Fibroblast of pulmonary artery (primary cell): ENCODE measurements around the gene CDT1.

Source experiments
- DNase-seq: peaks from one replicate; pipeline ENCODE4 v3.0.0-alpha.2; 2010; ENCODE audit warnings: low read depth
- H3K4me3 ChIP-seq: replicated peaks from 2 replicates; pipeline ENCODE4 v1.5.1; 2011; ENCODE audit warnings: low read depth, mild to moderate bottlenecking, control low read depth, low read length, moderate library complexity
- TF ChIP-seq, protein P1 (sequence below): IDR thresholded peaks from 2 replicates; pipeline ENCODE4 v1.5.1; 2011; ENCODE audit warnings: mild to moderate bottlenecking, control low read depth, low read length, inconsistent platforms; ENCODE audit errors: missing control alignments

Gene CDT1

DNA sequence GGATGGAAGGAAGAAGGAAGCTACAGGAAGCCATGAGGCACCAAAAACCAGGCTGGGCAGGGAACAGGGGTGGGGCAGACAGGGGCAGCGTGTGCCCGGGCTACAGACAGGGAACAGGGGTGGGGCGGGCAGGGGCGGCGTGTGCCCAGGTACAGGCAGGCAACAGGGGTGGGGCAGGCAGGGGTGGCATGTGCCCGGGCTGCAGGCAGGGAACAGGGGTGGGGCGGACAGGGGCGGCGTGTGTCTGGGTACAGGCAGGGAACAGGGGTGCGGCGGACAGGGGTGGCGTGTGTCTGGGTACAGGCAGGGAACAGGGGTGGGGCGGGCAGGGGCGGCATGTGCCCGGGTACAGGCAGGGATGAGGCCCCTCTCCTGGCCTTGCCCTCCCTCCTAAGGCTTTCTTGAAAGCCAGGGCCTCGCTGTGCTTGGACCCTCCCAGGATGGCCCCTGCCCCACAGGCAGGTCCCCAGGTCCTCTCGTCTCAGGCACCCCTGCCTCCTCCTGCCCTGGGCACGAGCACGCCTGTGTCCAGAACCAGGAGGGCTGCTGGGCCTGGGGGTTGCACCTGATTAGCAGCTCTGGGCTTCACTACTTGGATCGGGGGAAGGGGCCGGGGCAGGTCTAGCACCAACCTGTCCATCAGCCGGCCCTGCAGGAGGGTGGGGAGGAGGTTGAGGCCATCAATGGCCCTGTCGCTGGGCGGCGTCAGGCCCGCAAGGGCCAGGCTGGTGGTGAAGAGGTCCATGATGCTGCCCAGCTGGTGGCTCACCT lies 22.7 kb downstream of the CDT1 start:
- no peak overlapping the region for H3K4me3 ChIP-seq
- TF ChIP-seq, protein P1, sequence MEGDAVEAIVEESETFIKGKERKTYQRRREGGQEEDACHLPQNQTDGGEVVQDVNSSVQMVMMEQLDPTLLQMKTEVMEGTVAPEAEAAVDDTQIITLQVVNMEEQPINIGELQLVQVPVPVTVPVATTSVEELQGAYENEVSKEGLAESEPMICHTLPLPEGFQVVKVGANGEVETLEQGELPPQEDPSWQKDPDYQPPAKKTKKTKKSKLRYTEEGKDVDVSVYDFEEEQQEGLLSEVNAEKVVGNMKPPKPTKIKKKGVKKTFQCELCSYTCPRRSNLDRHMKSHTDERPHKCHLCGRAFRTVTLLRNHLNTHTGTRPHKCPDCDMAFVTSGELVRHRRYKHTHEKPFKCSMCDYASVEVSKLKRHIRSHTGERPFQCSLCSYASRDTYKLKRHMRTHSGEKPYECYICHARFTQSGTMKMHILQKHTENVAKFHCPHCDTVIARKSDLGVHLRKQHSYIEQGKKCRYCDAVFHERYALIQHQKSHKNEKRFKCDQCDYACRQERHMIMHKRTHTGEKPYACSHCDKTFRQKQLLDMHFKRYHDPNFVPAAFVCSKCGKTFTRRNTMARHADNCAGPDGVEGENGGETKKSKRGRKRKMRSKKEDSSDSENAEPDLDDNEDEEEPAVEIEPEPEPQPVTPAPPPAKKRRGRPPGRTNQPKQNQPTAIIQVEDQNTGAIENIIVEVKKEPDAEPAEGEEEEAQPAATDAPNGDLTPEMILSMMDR: no peak
- DNase-seq: no peak

- DNase-seq: no peak
- TF ChIP-seq, protein P1: no peak
- H3K4me3 ChIP-seq: no peak overlapping the region
These were observed 24.1 kb downstream of the CDT1 start for GRCh38 chr16:88827727-88828126.

DNA sequence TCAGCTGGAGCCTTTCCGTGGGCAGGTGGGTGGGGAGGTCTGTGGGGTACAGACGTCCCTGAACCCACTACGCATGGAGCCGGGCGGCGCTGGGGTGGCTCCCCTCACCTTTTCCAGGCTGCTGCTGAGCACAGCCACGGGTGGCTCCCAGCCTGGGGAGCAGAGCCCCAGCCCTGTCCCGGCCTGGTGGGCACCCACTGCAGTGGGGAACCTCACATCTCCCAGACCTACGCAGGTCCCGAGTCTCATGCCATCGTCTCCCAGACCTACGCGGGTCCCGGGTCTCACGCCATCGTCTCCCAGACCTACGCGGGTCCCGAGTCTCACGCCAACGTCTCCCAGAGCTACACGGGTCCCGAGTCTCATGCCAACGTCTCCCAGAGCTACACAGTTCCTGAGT lies 25.1 kb downstream of the CDT1 start:
- no peak for DNase-seq
- TF ChIP-seq, protein P1: no peak
- H3K4me3 ChIP-seq: no peak overlapping the region

DNA sequence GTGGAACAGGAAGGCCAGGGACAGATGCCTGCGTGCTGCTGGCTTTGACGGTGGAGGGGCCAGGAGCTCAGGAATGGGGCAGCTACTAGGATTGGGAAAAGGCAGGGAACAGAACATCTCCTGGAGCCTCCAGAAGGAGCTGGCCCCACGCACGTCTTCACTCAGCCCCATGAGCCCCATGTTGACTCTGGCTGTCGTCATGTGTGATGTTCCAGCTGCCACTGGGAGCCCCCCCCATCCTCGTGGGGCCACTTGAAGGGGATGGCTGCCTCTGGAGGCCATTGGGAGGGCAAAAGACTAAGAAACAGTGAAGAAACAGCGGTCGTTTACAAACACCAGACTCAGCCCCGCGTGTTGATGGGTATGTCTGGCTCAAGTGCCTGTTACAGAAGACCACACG lies 26.7 kb downstream of the CDT1 start:
- TF ChIP-seq, protein P1: no peak
- DNase-seq: no peak
- no peak overlapping the region for H3K4me3 ChIP-seq

GRCh38 chr16:88830783-88831182 lies 27.2 kb downstream of the CDT1 start:
- TF ChIP-seq, protein P1: no peak
- no peak for DNase-seq
- H3K4me3 ChIP-seq: no peak overlapping the region

GRCh38 chr16:88831838-88832237 lies 28.2 kb downstream of the CDT1 start:
- DNase-seq: no peak
- no peak overlapping the region for H3K4me3 ChIP-seq
- TF ChIP-seq, protein P1: no peak

GRCh38 chr16:88833086-88833485 lies 29.5 kb downstream of the CDT1 start:
- H3K4me3 ChIP-seq: no peak overlapping the region
- TF ChIP-seq, protein P1: no peak
- DNase-seq: no peak
